H9 (cell line): Measurements from ENCODE around the gene BABAM1. TPM values are rescaled to one million over a fixed set of nuclear protein-coding genes. Genes with fewer than 3 reads are reported as not detected.

ENCODE experiments used
- DNase-seq: peaks from one replicate; pipeline ENCODE4 v3.0.0-alpha.2; 2017
- H2AFZ ChIP-seq: one replicate; pipeline ENCODE4 v1.6.1; 2013; ENCODE audit warnings: mild to moderate bottlenecking, low read length, control low read depth, moderate library complexity
- H2AK5ac ChIP-seq: 2 replicates; pipeline ENCODE4 v1.6.1; 2013; ENCODE audit warnings: low read length, control low read depth, mixed read lengths; ENCODE audit not compliant: insufficient read length
- H2BK120ac ChIP-seq: one replicate; pipeline ENCODE4 v1.6.1; 2013; ENCODE audit warnings: low read depth, mild to moderate bottlenecking, low read length, control low read depth, inconsistent platforms; ENCODE audit not compliant: poor library complexity, severe bottlenecking
- H2BK12ac ChIP-seq: 2 replicates; pipeline ENCODE4 v1.6.1; 2013; ENCODE audit warnings: low read length, control low read depth, mixed read lengths, low read depth; ENCODE audit not compliant: insufficient read length
- H2BK15ac ChIP-seq: 2 replicates; pipeline ENCODE4 v1.6.1; 2013; ENCODE audit warnings: low read depth, low read length, control low read depth
- H2BK20ac ChIP-seq: one replicate; pipeline ENCODE4 v1.6.1; 2013; ENCODE audit warnings: low read depth, mild to moderate bottlenecking, low read length, control low read depth, inconsistent platforms; ENCODE audit not compliant: poor library complexity, severe bottlenecking
- H2BK5ac ChIP-seq: 2 replicates; pipeline ENCODE4 v1.6.1; 2013; ENCODE audit warnings: low read length, control low read depth, mixed read lengths; ENCODE audit not compliant: insufficient read length
- H3K14ac ChIP-seq: 2 replicates; pipeline ENCODE4 v1.6.1; 2013; ENCODE audit warnings: low read length, control low read depth; ENCODE audit not compliant: insufficient read depth
- H3K18ac ChIP-seq: 2 replicates; pipeline ENCODE4 v1.6.1; 2013; ENCODE audit warnings: low read depth, mild to moderate bottlenecking, mixed read lengths, low read length, control low read depth; ENCODE audit not compliant: insufficient read length
- H3K23ac ChIP-seq: 2 replicates; pipeline ENCODE4 v1.6.1; 2013; ENCODE audit warnings: low read length, control low read depth, mixed read lengths, low read depth; ENCODE audit not compliant: insufficient read length
- H3K23me2 ChIP-seq: 2 replicates; pipeline ENCODE4 v1.6.1; 2013; ENCODE audit warnings: low read depth, mild to moderate bottlenecking, mixed read lengths, low read length, control low read depth; ENCODE audit not compliant: insufficient read length, poor library complexity, severe bottlenecking
- H3K27ac ChIP-seq: 2 replicates; pipeline ENCODE4 v1.5.1; 2013; ENCODE audit warnings: low read length, control low read depth, mixed read lengths, low read depth; ENCODE audit not compliant: insufficient read length
- H3K27me3 ChIP-seq: 2 replicates; pipeline ENCODE4 v1.6.1; 2013; ENCODE audit warnings: low read length, control low read depth, inconsistent platforms; ENCODE audit not compliant: insufficient read depth
- H3K4ac ChIP-seq: 2 replicates; pipeline ENCODE4 v1.6.1; 2013; ENCODE audit warnings: low read depth, mild to moderate bottlenecking, control low read depth, inconsistent platforms, low read length, moderate library complexity
- H3K4me1 ChIP-seq: 2 replicates; pipeline ENCODE4 v1.6.1; 2013; ENCODE audit warnings: low read length, control low read depth, inconsistent platforms; ENCODE audit not compliant: insufficient read depth
- H3K4me2 ChIP-seq: 2 replicates; pipeline ENCODE4 v1.6.1; 2013; ENCODE audit warnings: low read length, control low read depth, mixed read lengths; ENCODE audit not compliant: insufficient read length, insufficient read depth
- H3K56ac ChIP-seq: 2 replicates; pipeline ENCODE4 v1.6.1; 2013; ENCODE audit warnings: low read depth, mild to moderate bottlenecking, mixed read lengths, low read length, control low read depth; ENCODE audit not compliant: insufficient read length
- H3K79me1 ChIP-seq: 2 replicates; pipeline ENCODE4 v1.6.1; 2013; ENCODE audit warnings: low read depth, mild to moderate bottlenecking, moderate library complexity, low read length, control low read depth, inconsistent platforms; ENCODE audit not compliant: insufficient read depth, poor library complexity, severe bottlenecking
- H3K79me2 ChIP-seq: 2 replicates; pipeline ENCODE4 v1.6.1; 2013; ENCODE audit warnings: low read length, control low read depth, inconsistent platforms; ENCODE audit not compliant: insufficient read depth
- H3K9ac ChIP-seq: 2 replicates; pipeline ENCODE4 v1.6.1; 2013; ENCODE audit warnings: low read length, control low read depth, mixed read lengths; ENCODE audit not compliant: insufficient read length; ENCODE audit errors: extremely low read depth
- H3K9me3 ChIP-seq: one replicate; pipeline ENCODE4 v1.6.1; 2013; ENCODE audit warnings: low read depth, low read length, inconsistent platforms; ENCODE audit not compliant: control insufficient read depth
- H3T11ph ChIP-seq: one replicate; pipeline ENCODE4 v1.6.1; 2013; ENCODE audit warnings: mild to moderate bottlenecking, low read length, control low read depth, inconsistent platforms
- H4K20me1 ChIP-seq: one replicate; pipeline ENCODE4 v1.6.1; 2013; ENCODE audit not compliant: control insufficient read depth, insufficient read length, insufficient read depth
- H4K5ac ChIP-seq: 2 replicates; pipeline ENCODE4 v1.6.1; 2013; ENCODE audit warnings: low read depth, mild to moderate bottlenecking, mixed read lengths, low read length, control low read depth; ENCODE audit not compliant: insufficient read length
- H4K8ac ChIP-seq: replicated peaks from 2 replicates; pipeline ENCODE4 v1.6.1; 2013; ENCODE audit warnings: low read length, control low read depth, mixed read lengths, low read depth; ENCODE audit not compliant: insufficient read length
- H4K91ac ChIP-seq: 2 replicates; pipeline ENCODE4 v1.6.1; 2013; ENCODE audit warnings: low read depth, mild to moderate bottlenecking, moderate library complexity, mixed read lengths, low read length, control low read depth; ENCODE audit not compliant: insufficient read length
- H3K27ac Mint-ChIP-seq, 3 experiments: 2 replicates in 2 of 3; 3 replicates in 1 of 3; pipeline ENCODE4 v1.8.0; 2020 to 2021; ENCODE audit warnings: mixed read lengths in 3 of 3, mild to moderate bottlenecking in 1 of 3, moderate library complexity in 1 of 3
- H3K27me3 Mint-ChIP-seq: 2 replicates; pipeline ENCODE4 v1.8.0; 2021; ENCODE audit warnings: low read depth, mild to moderate bottlenecking, moderate library complexity, mixed read lengths
- H3K36me3 Mint-ChIP-seq, 3 experiments: 2 replicates in 2 of 3; 3 replicates in 1 of 3; pipeline ENCODE4 v1.8.0; 2020 to 2021; ENCODE audit warnings: low read depth in 3 of 3, mixed read lengths in 3 of 3; ENCODE audit not compliant: insufficient read depth in 1 of 3
- H3K4me1 Mint-ChIP-seq, 2 experiments: 2 replicates each; pipeline ENCODE4 v1.8.0; 2020; ENCODE audit warnings: mixed read lengths in 2 of 2
- H3K4me3 Mint-ChIP-seq, 2 experiments: 2 replicates in 1 of 2; 3 replicates in 1 of 2; pipeline ENCODE4 v1.8.0; 2020 to 2021; ENCODE audit warnings: mild to moderate bottlenecking in 2 of 2, mixed read lengths in 2 of 2, moderate library complexity in 1 of 2
- H3K9me3 Mint-ChIP-seq, 2 experiments: 2 replicates in 1 of 2; 3 replicates in 1 of 2; pipeline ENCODE4 v1.8.0; 2020; ENCODE audit warnings: mild to moderate bottlenecking in 2 of 2, mixed read lengths in 2 of 2, moderate library complexity in 1 of 2
- WGBS: extraction: QIAGEN DNeasy Blood & Tissue Kit; methylation state at CpG from one replicate; pipeline ENCODE4 v1.1.7; 2013; ENCODE audit warnings: missing lambda C conversion rate, low lambda C conversion rate, mixed read lengths; ENCODE audit not compliant: insufficient read length; ENCODE audit errors: extremely low coverage; 5-methylcytosine and 5-hydroxymethylcytosine counted together
- total RNA-seq: library from RNA; stranded (reverse); gene quantifications from 2 replicates; pipeline ENCODE4 v1.2.1, GENCODE V29; 2021
- TF ChIP-seq, protein P1 (sequence below): fragments of 200-600 bp; sonication (generic); conservative IDR thresholded peaks from 3 replicates; pipeline ENCODE4 v1.8.0; 2021; ENCODE audit warnings: antibody characterized with exemption, mild to moderate bottlenecking

Gene BABAM1
- total RNA-seq, 1 experiment from 2014 or later, result 130 TPM

GRCh38 chr19:17293605-17294004 is 26.4 kb downstream of the BABAM1 start:
- DNase-seq, result no peak
- Histone ChIP-seq H3K4me2 (peak overlapping the region; percentile 78), H2AK5ac (no peak overlapping the region), H2BK5ac (no peak overlapping the region), H4K8ac (no peak overlapping the region), H3K18ac (no peak overlapping the region), H4K91ac (no peak overlapping the region), H4K20me1 (no peaks in the 10 kb centered on the region), H3T11ph (no peak overlapping the region), H3K27me3 (no peaks in the 10 kb centered on the region), H3K79me1 (no peaks in the 10 kb centered on the region), H3K79me2 (no peaks in the 10 kb centered on the region), H4K5ac (no peak overlapping the region), H3K4ac (no peak overlapping the region), H2BK20ac (no peak overlapping the region), H3K4me1 (no peaks in the 10 kb centered on the region; the same call in 1 of the 2 replicates), H3K9ac (no peak overlapping the region), H3K23me2 (no peaks in the 10 kb centered on the region), H3K27ac (no peak overlapping the region), H3K14ac (no peak overlapping the region), H2BK120ac (no peak overlapping the region), H2BK12ac (no peak overlapping the region), H3K56ac (no peak overlapping the region), H3K9me3 (no peaks in the 10 kb centered on the region), H3K23ac (no peak overlapping the region), H2AFZ (no peak overlapping the region), H2BK15ac (no peak overlapping the region)
- TF ChIP-seq, protein P1, sequence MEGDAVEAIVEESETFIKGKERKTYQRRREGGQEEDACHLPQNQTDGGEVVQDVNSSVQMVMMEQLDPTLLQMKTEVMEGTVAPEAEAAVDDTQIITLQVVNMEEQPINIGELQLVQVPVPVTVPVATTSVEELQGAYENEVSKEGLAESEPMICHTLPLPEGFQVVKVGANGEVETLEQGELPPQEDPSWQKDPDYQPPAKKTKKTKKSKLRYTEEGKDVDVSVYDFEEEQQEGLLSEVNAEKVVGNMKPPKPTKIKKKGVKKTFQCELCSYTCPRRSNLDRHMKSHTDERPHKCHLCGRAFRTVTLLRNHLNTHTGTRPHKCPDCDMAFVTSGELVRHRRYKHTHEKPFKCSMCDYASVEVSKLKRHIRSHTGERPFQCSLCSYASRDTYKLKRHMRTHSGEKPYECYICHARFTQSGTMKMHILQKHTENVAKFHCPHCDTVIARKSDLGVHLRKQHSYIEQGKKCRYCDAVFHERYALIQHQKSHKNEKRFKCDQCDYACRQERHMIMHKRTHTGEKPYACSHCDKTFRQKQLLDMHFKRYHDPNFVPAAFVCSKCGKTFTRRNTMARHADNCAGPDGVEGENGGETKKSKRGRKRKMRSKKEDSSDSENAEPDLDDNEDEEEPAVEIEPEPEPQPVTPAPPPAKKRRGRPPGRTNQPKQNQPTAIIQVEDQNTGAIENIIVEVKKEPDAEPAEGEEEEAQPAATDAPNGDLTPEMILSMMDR, result no peak
- Mint-ChIP-seq H3K36me3 (peaks cover 17 to 20% (median 17%) of the 10 kb centered on the region in 3 experiments), H3K4me1 (peaks cover 5 to 21% of the 10 kb centered on the region in 2 experiments; a peak in 2 of 4 replicates), H3K27me3 (peaks cover 2% of the 10 kb centered on the region; the same call in 1 of the 2 replicates), H3K9me3 (peaks cover 4% of the 10 kb centered on the region in 2 experiments; a peak in 3 of 5 replicates), H3K4me3 (peak overlapping the region; percentile 80 to 89), H3K27ac (peak overlapping the region in 1 of 3 experiments; percentile 89; a peak in 1 of 7 replicates)
- no CpG with 5 or more reads among the region's 14 CpGs for WGBS
